Vagina (tissue), 2 donors: ENCODE data around the gene SLX4. TPM values are rescaled to one million over a fixed set of nuclear protein-coding genes. Genes with fewer than 3 reads are reported as not detected.
A peak's percentile ranks its signal among the peaks of the same experiment; 100 is the strongest.
"Not testable (repeated sequence)": the region's sequence is repeated elsewhere in the genome, so short reads cannot be mapped to it uniquely, and the experiment has no call there.

Source experiments
- DNase-seq, 2 donors: peaks; one replicate each; pipeline ENCODE4 v3.0.0-alpha.2; 2017; ENCODE audit errors: extremely low spot score in 2 of 2
- H3K27ac ChIP-seq: fragments of 200-600 bp; sonication (generic); one replicate; pipeline ENCODE4 v1.5.1; 2019
- H3K27me3 ChIP-seq: fragments of 200-600 bp; sonication (generic); one replicate; pipeline ENCODE4 v1.5.1; 2019
- H3K36me3 ChIP-seq, 2 donors: fragments of 200-600 bp; sonication (generic); one replicate each; pipeline ENCODE4 v1.5.1; 2017 to 2019
- H3K4me1 ChIP-seq: fragments of 200-600 bp; sonication (generic); one replicate; pipeline ENCODE4 v1.5.1; 2019
- H3K4me3 ChIP-seq, 2 donors: fragments of 200-600 bp; sonication (generic); 1 replicate in 1 of 2; 2 replicates in 1 of 2; pipeline ENCODE4 v1.5.1; 2016 to 2019
- H3K9me3 ChIP-seq: fragments of 200-600 bp; sonication (generic); one replicate; pipeline ENCODE4 v1.5.1; 2019
- CTCF ChIP-seq, 3 experiments: fragments of 450-650 bp in 2 of 3; fragments of 200-600 bp in 1 of 3; sonication (generic) in 1 of 3; IDR thresholded peaks; one replicate each; pipeline ENCODE4 v1.5.1; 2017 to 2019; ENCODE audit warnings: antibody characterized with exemption in 3 of 3, mild to moderate bottlenecking in 2 of 3, moderate library complexity in 2 of 3
- POLR2A ChIP-seq, 2 donors: fragments of 450-650 bp; IDR thresholded peaks; one replicate each; pipeline ENCODE4 v1.6.1; 2017; ENCODE audit warnings: antibody characterized with exemption in 2 of 2, mild to moderate bottlenecking in 2 of 2, moderate library complexity in 2 of 2
- POLR2AphosphoS5 ChIP-seq, 2 donors: sonication (generic); formaldehyde crosslinking; IDR thresholded peaks; one replicate each; pipeline ENCODE4 v1.9.0; 2017; ENCODE audit warnings: antibody characterized with exemption in 2 of 2, mild to moderate bottlenecking in 2 of 2, low read depth in 1 of 2; ENCODE audit not compliant: insufficient read depth in 1 of 2
- intact Hi-C: fragments of 100-400 bp; cut with DNase I; formaldehyde crosslinking; loops from one replicate; pipeline ENCODE4 v1.15.1; 2023
- total RNA-seq: library from RNA; depleted of rRNA; stranded (reverse); fragments of >200 nt; gene quantifications from one replicate; pipeline ENCODE4 v1.2.3, GENCODE V29; 2016

SLX4 gene
- total RNA-seq = 3.9 TPM

GRCh38 chr16:3611146-3611975 lies at the start of gene SLX4:
Gene SLX4, minus strand, starts transcription at chr16:3611606. Its CDS starts 2,642 bp downstream, at chr16:3608964.
- TF ChIP-seq POLR2A (IDR thresholded peaks at IDR 0.05) = peak in 1 of 2 donors; percentile 36
- TF ChIP-seq POLR2AphosphoS5 (IDR thresholded peaks at IDR 0.05; ENCODE audit: insufficient read depth in 1 of 2, low read depth in 1 of 2) = peak in 1 of 2 donors; percentile 72
- peak in 1 of 3 experiments; percentile 12 for TF ChIP-seq CTCF (IDR thresholded peaks at IDR 0.05)

GRCh38 chr16:3659251-3659650 lies 47.8 kb upstream of the SLX4 start:
- Histone ChIP-seq H3K4me3 (no peak overlapping the region), H3K27ac (no peak overlapping the region), H3K36me3 (peaks cover 0 to 81% of the 10 kb centered on the region in 2 donors), H3K27me3 (no peaks in the 10 kb centered on the region), H3K4me1 (no peaks in the 10 kb centered on the region), H3K9me3 (no peaks in the 10 kb centered on the region)
- intact Hi-C loops = no loop called here
- no peak for TF ChIP-seq POLR2AphosphoS5 (IDR thresholded peaks at IDR 0.05; ENCODE audit: insufficient read depth in 1 of 2, low read depth in 1 of 2)
- TF ChIP-seq CTCF (IDR thresholded peaks at IDR 0.05) = no peak
- no peak for TF ChIP-seq POLR2A (IDR thresholded peaks at IDR 0.05)
- DNase-seq = no peak

More at GRCh38 chr16:3611146-3611975, at the start of gene SLX4:
- peaks cover 32% of the 10 kb centered on the region for H3K4me1 ChIP-seq
- H3K27me3 ChIP-seq = no peaks in the 10 kb centered on the region
- peak within 1 kb of the TSS; percentile 86 for H3K27ac ChIP-seq
- intact Hi-C loops = no loop called here
- no peaks in the 10 kb centered on the region for H3K9me3 ChIP-seq
- DNase-seq = peak in 1 of 2 donors; percentile 92
- H3K4me3 ChIP-seq = peak within 1 kb of the TSS; percentile 85 to 100
- H3K36me3 ChIP-seq = no peaks in the 10 kb centered on the region

GRCh38 chr16:3656491-3657468 lies 45.4 kb upstream of the SLX4 start:
- intact Hi-C loops = no loop called here
- peaks cover 0 to 65% of the 10 kb centered on the region in 2 donors for H3K36me3 ChIP-seq
- no peaks in the 10 kb centered on the region for H3K9me3 ChIP-seq
- H3K4me1 ChIP-seq = no peaks in the 10 kb centered on the region
- no peak overlapping the region for H3K4me3 ChIP-seq
- no peak for DNase-seq
- TF ChIP-seq POLR2AphosphoS5 (IDR thresholded peaks at IDR 0.05; ENCODE audit: insufficient read depth in 1 of 2, low read depth in 1 of 2) = no peak
- no peak for TF ChIP-seq POLR2A (IDR thresholded peaks at IDR 0.05)
- no peak for TF ChIP-seq CTCF (IDR thresholded peaks at IDR 0.05)
- no peaks in the 10 kb centered on the region for H3K27me3 ChIP-seq
- H3K27ac ChIP-seq = no peak overlapping the region

- H3K4me1 ChIP-seq, H3K4me3 ChIP-seq, H3K27me3 ChIP-seq, DNase-seq, intact Hi-C loops, H3K9me3 ChIP-seq, H3K27ac ChIP-seq: not testable (repeated sequence)
- H3K36me3 ChIP-seq = peaks cover 0 to 59% of the 10 kb centered on the region in 2 donors
Observed at GRCh38 chr16:3656160-3656490, 44.7 kb upstream of the SLX4 start.

- Histone ChIP-seq H3K9me3 (no peaks in the 10 kb centered on the region), H3K4me3 (no peak overlapping the region), H3K4me1 (no peaks in the 10 kb centered on the region), H3K27ac (no peak overlapping the region), H3K36me3 (peaks cover 0 to 53% of the 10 kb centered on the region in 2 donors), H3K27me3 (no peaks in the 10 kb centered on the region)
- no peak for DNase-seq
- TF ChIP-seq CTCF (IDR thresholded peaks at IDR 0.05) (no peak), POLR2AphosphoS5 (IDR thresholded peaks at IDR 0.05; ENCODE audit: insufficient read depth in 1 of 2, low read depth in 1 of 2) (no peak), POLR2A (IDR thresholded peaks at IDR 0.05) (no peak)
- intact Hi-C loops = no loop called here
Observed at GRCh38 chr16:3655396-3656159, 44.2 kb upstream of the SLX4 start.
